C4-2B (cell line): ENCODE measurements around the gene SETBP1.
A peak's percentile ranks its signal among the peaks of the same experiment; 100 is the strongest.

Experiments
- CTCF ChIP-seq: fragments of 450-650 bp; conservative IDR thresholded peaks from 2 replicates; pipeline ENCODE4 v1.5.1; 2017; ENCODE audit warnings: mild to moderate bottlenecking
- ZFX ChIP-seq: fragments of 450-650 bp; IDR thresholded peaks from 2 replicates; pipeline ENCODE4 v1.6.1; 2017

- TF ChIP-seq CTCF (peak; percentile 77), ZFX (peak; percentile 68)
These were observed 1.4 kb upstream of the SETBP1 start for GRCh38 chr18:44679056-44679913.
